Fibroblast of upper back skin (primary cell): ENCODE data around the gene SLC6A18.

Experiments used
- DNase-seq: peaks from one replicate; pipeline ENCODE4 v3.0.0-alpha.2; 2013

Gene SLC6A18

DNA sequence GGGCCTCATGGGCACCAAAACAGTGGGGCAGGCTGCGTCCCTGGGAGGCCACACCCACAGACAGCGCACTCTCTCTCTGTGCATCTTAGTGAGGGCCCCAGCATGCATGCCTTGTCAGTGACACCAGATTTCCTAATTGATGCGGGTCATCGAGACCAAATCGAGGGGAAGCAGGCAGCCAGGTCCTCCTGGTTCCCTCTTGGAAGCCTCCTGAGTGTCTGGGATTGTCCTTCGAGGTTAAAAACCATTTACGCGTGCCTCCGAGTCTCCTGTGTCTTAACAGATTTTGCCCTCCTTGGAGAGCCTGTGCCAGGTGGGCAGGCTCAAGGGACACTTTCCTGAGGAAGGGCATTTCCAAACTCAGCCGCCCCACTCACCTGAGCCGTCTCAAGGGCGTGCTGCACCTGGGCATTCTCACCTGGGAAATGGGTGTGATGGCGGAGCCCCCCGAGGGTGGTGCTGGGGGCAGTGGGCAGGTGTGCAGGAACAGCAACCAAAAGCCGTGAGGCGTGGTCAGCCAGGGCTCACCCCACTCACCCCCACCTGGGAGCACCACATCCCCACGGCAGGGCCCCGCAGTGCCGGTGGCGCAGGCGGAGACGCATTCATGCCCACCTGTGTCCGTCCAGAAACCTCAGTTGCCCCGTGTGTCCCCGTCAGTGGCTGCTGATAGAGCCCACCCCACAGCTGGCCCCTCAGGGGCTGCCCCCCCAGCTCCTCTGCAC, 21.1 kb upstream of the SLC6A18 start:
- DNase-seq: no peak

DNA sequence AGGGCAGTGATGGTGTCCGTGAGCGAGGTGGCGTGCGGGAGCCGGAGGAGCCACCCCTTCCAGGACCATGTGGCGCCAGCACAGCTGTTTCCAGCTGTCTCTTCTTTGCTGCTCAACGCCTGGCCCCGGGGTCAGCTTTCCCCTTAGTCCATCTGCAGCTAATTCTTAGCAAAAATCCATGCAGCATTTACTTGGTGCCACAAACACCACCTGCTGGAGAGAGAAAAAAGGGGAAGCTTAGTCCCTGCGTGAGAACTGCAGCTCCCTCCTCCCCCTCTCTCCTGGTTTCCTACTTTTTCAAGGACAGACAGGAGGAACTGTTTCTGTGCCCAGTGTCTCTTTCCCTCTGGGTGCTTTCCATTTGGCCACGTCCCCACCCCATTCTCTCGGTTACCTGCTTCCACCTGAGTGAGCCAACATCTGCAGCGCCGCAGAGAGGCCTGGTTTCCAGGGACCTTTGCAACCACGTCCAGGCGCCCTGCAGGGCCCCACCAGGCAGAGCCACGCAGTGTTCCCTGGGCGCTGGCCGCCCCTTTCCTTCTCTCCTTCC, 20.4 kb upstream of the SLC6A18 start:
- DNase-seq: peak; percentile 6

DNA sequence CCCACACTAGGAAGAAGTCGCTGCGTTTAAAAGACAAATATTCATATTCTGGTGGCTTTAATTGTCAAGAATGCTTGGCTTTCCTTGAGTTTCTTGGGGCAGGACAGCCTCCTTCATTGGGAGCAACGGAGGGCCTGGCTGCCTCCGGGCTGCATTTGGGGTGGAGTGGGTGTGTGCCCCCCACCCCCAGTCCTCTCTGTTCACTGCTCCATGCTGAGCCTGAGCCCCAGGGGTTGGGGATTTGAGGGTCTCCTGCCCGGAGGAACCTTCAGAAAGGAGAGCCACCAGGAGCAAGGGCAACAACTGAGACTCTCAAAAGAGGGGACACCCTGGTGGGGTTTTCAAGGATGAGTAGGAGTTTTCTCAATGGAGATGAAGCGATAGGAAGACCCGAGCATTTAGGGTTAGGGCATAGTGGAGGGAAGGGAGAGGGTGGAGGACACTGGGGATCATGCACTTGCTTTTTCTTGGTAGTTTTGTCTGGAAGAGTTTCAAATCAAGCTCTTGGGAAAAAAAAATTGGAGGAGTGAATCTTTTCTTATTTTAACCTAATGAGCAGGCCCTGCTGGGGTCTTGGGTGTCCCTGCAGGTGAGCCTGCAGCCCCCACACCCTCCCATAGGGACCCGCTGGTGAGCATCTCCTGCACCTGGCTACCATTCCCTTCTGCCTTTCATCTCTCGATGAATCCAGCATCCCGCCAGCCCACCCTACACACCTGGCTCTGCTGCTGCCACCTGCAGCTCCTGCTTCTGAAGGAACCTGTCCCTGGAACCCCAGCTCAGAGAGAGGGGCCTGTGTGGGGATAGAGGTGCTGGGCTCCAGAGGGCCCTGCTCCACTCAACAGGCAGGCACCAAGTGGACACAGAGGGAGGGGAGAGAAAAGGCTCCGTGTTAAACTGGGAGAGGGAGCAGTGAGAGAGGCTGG, 19.7 kb upstream of the SLC6A18 start:
- DNase-seq: no peak

DNA sequence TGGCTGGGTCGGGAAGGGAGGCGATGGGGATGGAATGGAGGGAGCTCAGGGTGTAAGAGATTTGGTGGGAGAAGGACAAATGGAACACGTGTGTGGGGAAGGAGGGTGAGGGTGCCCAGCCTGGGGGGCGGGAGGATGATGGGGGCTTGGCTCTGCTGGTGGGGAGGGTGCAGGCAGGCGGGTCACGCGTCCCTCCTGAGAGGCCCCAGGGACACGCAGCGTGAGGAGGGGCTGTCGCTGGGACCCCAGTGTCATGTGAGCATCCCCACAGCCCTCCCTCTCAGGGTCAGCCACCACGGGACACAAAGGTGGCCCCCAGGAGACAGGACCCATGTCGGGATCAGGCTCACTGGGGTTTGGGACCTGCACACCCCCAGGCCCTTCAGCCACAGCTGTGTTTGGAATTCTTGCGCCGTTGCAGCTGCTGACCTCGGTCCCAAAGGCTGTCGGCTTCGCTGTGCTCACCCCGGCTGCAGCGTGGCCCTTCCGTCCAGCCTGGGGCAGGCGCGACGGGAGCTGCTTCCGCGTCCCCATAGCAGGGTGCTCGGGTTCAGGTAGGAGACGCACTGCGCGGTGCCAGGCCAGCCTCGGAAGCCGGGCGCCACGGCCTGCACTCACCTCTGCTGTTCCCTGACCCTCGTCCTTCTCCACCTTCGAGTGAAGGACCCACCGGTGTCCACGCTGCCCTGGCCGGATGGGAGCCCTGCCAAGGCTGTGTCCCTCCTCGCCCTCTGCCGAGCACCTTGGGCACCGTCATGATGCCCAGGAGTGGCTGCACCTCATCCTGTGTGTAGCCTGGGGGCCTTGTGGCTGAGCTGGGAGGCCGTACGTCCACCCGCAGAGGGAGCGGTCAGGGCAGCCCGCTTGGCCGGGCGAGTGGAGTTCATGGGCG, 18.4 kb upstream of the SLC6A18 start:
- DNase-seq: no peak

DNA sequence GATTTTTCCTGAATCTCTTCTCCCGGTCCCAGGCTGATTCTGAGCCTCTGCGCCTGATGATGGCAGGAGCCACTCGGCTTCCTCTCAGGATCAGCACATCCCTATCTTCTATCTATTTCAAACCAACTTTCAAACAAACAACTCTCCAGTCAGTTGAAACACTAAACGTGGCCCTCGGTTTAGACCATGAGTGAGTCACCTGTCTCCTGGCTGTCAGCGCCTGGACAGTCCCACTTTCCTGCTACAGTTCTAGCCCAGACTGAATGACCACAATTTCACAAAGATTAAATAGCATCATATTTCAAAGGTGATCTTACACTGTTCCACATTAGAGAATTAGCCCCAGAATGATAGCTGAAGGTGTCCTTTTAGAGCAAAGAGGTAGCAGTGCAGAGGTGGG, 17.6 kb upstream of the SLC6A18 start:
- DNase-seq: no peak

DNA sequence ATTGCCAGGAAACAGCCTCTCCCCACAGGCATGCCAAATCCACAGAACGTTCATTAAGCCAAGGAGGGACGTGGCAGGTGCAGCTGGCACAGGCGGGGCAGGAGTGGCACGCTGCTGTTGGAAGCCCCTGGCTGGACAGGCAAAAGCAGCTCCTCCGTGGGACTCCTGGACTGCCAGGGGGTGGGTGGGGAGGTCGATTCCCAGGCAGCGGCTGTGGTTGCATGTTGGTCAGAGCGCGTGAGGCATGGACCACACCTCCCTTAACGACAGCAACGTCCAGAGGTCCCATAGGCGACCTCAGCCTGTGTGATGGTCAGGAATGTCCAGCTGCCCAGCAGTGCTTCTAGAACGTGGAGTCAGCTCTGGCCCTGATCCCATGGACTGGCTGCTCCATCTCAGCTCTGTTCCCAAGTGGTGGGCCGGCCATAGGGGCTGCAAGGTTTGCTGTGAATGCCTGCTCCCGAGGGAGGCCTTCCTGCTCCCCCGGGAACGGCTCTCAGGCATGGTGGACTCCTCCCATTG, 16.9 kb upstream of the SLC6A18 start:
- no peak for DNase-seq

DNA sequence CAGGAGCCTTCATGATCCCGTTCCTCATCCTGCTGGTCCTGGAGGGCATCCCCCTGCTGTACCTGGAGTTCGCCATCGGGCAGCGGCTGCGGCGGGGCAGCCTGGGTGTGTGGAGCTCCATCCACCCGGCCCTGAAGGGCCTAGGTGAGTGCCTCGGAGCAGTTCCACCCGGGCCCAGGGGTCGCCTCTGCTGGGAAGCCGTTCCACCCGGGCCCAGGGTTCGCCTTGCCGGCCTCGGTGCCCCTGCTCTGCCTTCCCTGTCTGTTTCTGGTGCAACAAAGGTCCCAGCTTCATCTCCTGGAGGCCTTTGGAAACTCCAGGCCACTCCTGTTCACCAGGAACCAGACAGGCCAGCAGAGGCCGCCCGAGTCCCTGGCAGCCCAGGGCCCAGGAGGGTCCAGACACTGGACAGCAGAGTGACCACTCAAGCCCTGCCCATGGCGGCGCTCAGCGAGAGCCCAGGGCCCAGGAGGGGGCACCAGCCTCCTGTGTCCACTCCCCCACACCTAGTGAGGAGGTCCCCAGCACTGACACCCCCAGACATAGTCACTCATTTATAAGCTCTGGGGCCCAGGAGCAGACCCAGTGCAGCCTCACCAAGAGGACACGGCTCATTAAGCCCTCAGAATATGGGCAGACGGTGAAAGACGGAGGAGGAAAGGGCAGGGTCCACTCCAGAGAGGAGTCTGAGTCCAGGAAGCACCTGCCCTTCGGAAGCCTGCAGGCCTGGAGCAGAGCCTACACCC, 16.3 kb upstream of the SLC6A18 start:
- no peak for DNase-seq

DNA sequence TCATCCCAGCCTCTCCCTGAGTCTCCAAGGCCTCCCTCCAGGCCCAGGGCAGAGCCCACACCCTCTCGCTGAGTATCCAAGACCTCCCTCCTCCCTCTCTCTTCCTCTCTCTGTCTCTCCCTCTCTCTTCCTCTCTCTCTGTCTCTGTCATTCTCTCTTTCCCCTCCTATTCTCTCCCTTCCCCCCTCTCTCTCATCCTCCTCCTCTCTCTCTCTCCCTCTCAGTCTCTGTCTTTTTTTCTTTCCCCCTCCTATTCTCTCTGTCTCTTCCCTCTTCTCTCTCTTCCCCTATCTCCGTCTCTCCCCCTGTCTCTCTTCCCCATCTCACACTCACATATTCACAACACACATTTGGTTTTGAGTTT, 15.7 kb upstream of the SLC6A18 start:
- DNase-seq: no peak

DNA sequence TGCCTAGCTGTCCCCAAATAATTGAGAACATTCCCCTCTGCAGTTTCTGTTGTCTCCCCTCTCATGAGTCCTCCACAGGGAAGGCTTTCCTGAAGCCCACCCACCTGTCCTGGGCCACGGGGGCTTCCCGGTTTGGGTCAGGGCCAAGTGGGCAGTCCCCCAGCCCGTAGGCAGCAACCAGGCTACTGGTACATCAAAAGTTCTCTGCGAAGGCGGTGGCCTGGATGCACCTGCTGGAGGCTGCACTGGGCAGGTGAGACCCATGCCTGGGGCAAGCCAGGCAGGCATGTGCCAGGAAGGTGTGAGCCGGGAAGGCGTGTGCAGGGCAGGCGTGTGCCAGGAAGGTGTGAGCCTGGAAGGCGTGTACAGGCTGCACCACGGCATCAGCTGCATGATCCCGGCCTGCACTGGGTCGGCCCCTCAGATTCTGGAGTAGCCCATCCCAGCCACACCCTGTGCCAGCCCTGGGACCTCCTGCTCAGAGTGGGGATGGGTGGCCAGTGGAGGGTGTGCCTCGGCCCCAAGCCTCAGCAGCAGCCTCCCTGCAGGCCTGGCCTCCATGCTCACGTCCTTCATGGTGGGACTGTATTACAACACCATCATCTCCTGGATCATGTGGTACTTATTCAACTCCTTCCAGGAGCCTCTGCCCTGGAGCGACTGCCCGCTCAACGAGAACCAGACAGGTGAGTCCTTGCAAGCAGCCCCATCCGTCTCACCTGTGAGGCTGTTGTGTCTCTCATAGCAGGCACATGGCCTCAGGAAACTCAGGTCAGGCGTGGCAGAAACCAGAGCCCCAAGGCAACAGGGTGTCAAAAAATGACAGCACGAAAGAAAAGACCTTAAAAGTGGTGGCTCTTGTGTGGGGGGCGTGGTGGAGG, 15.0 kb upstream of the SLC6A18 start:
- DNase-seq: no peak

DNA sequence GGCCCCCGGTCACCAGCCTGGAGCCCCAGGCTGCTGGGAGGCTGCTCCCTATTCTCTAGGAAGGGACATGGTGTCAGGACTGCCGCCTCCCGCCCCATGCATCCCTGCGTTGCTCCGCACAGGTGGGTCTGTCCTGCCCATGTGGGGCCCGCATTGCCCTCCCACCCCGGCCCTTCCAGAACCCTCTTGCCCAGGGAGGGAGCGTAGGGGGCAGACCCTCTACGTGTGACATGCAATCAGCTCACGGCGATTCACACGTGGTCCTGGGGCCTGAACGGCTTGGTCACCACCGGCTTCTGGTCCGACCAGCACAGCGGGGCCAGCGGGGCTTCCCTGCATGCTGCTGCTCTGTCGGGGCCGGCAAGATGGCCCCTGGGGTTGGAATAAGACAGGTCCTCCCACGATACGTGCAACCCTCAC, 14.3 kb upstream of the SLC6A18 start:
- no peak for DNase-seq

DNA sequence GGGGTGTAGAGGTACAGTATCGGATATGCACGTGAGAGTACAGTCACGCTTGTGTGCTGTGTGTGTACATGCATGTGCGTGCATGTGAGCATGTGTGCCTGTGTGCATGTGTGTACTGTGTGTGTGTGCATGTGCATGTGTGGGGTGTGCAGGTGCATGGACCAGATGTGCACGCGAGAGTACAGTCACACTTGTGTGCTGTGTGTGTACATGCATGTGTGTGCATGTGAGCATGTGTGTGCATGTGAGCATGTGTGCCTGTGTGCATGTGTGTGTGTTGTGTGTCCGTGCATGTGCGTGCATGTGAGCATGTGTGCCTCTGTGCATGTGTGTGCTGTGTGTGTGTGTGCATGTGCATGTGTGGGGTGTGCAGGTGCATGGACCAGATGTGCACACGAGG, 13.5 kb upstream of the SLC6A18 start:
- no peak for DNase-seq

DNA sequence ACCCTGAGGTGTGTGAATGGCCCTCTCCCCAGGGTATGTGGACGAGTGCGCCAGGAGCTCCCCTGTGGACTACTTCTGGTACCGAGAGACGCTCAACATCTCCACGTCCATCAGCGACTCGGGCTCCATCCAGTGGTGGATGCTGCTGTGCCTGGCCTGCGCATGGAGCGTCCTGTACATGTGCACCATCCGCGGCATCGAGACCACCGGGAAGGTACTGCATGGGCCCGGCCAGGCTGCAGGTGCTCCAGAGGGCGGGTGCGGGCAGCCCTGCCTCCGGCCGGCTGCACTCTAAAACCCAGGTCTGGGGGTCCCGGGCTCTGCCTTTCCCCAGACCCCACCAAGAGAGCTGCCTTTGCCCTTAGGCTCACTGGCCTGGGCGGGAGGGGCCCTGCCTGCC, 12.9 kb upstream of the SLC6A18 start:
- DNase-seq: no peak

DNA sequence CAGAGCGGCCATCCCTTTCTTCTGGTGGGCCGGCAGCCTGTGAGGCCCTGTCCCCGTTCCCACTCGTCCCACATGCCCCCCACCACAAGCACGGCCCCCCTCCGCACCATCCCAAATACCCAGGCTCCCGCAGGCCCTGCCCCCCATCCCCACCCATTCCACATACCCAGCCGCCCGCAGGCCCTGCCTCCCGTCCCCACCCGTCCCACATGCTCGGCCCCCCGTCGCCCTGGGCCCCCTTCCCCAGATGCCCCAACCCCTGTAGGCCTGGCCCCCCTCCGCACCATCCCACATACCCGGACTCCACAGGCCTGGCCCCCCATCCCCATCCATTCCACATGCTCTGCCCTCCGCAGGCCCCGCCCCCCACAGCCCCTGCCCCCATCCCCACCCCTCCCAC, 12.3 kb upstream of the SLC6A18 start:
- no peak for DNase-seq

DNA sequence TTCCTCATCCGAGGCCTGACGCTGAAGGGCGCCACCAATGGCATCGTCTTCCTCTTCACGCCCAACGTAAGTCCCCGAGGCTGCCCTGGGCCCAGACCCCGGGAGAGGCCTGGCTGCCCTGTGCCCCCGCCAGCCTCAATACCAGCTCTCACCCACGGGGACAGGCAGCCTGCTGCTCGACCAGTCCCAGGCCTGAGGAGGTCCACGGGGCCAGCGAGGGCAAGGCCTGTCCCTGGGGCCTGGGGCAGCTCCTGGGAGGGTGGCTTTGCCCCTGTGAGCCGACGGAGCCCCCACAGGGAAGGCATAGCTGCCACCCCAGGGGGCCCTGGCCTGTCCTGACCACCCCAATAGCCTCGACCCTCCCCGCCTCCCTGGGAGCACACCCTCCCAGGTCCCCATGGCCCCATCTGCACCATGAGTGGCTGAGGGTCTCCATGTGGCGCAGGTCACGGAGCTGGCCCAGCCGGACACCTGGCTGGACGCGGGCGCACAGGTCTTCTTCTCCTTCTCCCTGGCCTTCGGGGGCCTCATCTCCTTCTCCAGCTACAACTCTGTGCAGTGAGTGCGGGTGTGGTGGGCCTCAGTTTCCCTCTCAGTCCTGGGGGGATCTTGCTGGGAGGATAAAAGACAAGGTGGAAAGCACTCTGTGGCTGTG, 11.5 kb upstream of the SLC6A18 start:
- DNase-seq: no peak

DNA sequence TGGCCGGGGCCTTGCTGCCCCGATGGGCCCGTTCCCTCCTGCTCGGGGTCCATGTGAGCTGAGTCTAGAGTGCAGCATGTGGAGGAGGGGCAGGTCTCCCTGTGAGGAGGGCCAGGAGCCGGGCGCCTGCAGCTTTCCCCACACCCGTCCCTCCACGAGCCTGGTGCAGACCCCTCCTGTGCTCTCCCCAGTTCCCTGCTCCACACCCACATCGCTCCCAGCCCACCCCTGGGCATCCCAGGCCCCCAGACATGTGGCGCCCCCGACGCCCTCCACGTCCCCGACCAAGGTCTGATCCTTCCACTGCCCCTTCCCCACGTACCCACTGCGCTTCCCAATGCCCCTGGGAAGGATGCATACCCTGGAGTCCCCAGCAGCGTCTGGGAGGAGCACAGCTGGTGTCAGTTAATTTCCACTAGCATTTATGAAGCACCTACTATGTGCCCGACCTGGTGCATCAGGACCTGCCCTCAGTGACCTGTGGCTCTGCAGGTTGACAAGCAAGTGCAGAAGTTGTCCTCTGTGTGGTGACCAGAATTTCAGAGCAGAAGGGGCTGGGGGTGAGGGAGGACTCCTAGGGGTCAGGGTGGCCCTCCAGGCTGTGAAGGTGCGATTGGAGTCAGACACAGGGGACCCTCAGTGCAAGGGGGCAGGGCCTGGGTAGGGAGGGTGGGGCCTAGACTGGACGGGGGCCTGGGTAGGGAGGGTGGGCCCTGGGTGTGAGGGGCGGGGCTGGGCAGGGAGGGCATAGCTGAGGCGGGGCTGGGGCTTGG, 10.8 kb upstream of the SLC6A18 start:
- no peak for DNase-seq

DNA sequence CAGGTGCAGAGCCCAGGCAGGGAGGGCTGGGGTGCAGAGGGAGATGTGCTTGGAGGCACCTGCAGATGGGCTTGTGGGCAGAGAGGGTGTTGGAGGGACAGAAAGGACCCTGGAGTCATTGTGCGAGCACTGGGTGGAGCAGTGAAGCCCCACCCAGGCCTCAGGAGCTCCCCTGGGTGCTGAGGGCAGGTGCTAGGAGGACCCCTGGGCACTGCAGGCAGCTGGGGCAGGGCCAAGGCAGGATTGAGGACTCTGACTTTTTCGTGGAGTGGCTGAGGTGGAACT, 10.3 kb upstream of the SLC6A18 start:
- no peak for DNase-seq

DNA sequence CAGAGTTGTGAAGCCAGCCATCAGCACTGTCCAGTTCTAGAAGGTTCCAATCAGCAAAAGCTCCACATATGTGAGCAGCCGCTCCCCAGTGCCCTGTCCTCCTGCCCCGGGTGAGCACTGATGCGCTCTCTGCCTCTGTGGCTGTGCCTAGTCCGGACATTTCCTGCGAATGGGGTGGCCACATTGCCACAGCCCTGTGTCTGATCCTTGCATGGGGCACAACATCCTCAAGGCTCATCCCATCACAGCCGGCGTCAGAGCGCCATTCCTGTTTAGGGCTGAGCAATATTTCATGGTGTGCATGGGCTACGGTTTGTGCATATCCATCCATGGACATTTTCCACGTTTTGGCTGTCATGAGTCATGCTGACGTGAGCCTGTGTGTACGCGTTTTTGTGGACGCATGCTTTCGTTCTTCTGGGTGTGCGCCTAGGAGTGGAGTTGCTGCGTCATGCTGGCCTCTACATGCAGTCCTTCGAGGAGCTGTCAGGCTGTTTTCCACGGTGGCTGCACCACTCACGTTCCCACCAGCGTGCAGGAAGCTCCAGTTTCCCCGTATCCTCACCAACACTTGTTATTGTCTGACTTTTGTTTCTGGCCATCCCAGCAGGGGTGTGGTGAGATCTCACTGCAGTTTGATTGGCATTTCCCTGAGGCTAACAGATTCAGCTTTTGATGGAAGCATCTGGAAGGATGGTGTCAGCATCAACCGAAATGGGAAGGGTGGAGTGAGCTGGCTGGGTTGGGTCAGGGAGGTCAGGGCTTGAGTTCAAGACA, 9.7 kb upstream of the SLC6A18 start:
- DNase-seq: no peak

DNA sequence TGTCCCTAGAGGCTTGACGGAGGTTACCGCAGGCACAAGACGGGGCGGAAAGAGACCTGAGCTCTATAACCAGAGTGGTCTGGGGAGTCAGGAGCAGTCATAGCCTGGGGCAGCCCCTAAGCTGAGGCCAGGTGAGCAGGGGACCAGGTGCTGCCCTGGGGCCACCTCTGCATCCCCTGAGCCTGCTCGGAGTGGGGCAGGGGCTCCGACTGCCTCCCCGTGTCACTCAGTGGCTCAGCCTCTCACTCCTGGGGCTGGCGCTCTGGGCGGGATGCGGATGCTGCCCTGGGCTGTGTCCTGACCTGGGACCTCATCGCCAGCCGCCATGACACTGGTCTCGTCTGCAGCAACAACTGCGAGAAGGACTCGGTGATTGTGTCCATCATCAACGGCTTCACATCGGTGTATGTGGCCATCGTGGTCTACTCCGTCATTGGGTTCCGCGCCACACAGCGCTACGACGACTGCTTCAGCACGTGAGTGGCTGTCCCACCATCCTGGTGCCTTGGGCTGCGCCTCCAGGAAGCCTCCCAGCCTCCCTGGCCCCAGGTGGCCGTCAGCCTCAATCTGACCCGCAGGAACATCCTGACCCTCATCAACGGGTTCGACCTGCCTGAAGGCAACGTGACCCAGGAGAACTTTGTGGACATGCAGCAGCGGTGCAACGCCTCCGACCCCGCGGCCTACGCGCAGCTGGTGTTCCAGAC, 8.8 kb upstream of the SLC6A18 start:
- DNase-seq: no peak
